Kidney (tissue), 14 donors: ENCODE results near the gene AGBL4. TPM values are rescaled to one million over a fixed set of nuclear protein-coding genes. Genes with fewer than 3 reads are reported as not detected.

ENCODE experiments used
- DNase-seq, 5 donors: peaks; one replicate each; pipeline ENCODE4 v3.0.0-alpha.2; 2013 to 2020
- FAIRE-seq: peaks from 2 replicates; lab custom pipeline; 2012; peaks lifted over from hg19 to GRCh38; lab: Jason Lieb, UNC
- H3K27ac ChIP-seq, 2 donors: one replicate each; pipeline ENCODE4 v1.7.0; 2013; ENCODE audit warnings: low read depth in 2 of 2, low read length in 2 of 2, inconsistent platforms in 1 of 2
- H3K27me3 ChIP-seq: one replicate; pipeline ENCODE4 v1.7.1; 2013; ENCODE audit warnings: low read length, inconsistent platforms; ENCODE audit not compliant: control insufficient read depth, insufficient read depth
- H3K36me3 ChIP-seq, 3 donors: one replicate each; pipeline versions ENCODE4 v1.7.0 to v1.7.1; 2013; ENCODE audit warnings: low read length in 3 of 3, control low read depth in 1 of 3, inconsistent platforms in 1 of 3; ENCODE audit not compliant: insufficient read depth in 3 of 3, control insufficient read depth in 2 of 3
- H3K4me1 ChIP-seq, 3 donors: one replicate each; pipeline versions ENCODE4 v1.7.0 to v1.7.1; 2013; ENCODE audit warnings: low read length in 3 of 3, inconsistent platforms in 1 of 3, low read depth in 1 of 3; ENCODE audit not compliant: control insufficient read depth in 2 of 3, insufficient read depth in 2 of 3
- H3K4me3 ChIP-seq, 3 donors: one replicate each; pipeline versions ENCODE4 v1.7.0 to v1.8.1; 2013; ENCODE audit warnings: low read length in 3 of 3, control low read depth in 1 of 3, inconsistent platforms in 1 of 3
- H3K9ac ChIP-seq, 3 donors: one replicate each; pipeline versions ENCODE4 v1.7.0 to v1.7.1; 2013; ENCODE audit warnings: low read length in 3 of 3, control low read depth in 1 of 3, inconsistent platforms in 1 of 3
- H3K9me3 ChIP-seq, 3 donors: one replicate each; pipeline versions ENCODE4 v1.7.0 to v1.7.1; 2013; ENCODE audit warnings: low read length in 3 of 3, control low read depth in 1 of 3, inconsistent platforms in 1 of 3; ENCODE audit not compliant: control insufficient read depth in 2 of 3, insufficient read depth in 1 of 3
- intact Hi-C: fragments of 100-400 bp; cut with DNase I; formaldehyde crosslinking; loops from one replicate; pipeline ENCODE4 v1.11.1; 2022
- polyA plus RNA-seq: library from polyadenylated mRNA; stranded (reverse); fragments of 350-450 nt; fragmentation: Illumina TruSeq; extraction: RNeasy Lipid Tissue Mini Kit (QIAGEN cat#74804); gene quantifications from one replicate; pipeline ENCODE4 v1.2.3, GENCODE V29; 2014; ENCODE audit warnings: low read depth, low replicate concordance; ENCODE audit not compliant: insufficient read depth
- total RNA-seq: library from RNA; stranded (reverse); fragmentation: NEBNext Ultra II Directional; extraction: Animal tissue kit (Norgen Biotek cat#: 25700); gene quantifications from one replicate; pipeline ENCODE4 v1.2.1, GENCODE V29; 2021
- TF ChIP-seq, protein P1 (sequence below): IDR thresholded peaks from 3 replicates; pipeline ENCODE4 v1.5.1; 2012; ENCODE audit warnings: mild to moderate bottlenecking, moderate library complexity, borderline replicate concordance; ENCODE audit not compliant: insufficient read depth; ENCODE audit errors: extremely low read depth
- donor health status: control.
- donor health status: control.
- donor health status: control.
- donor health status: control.
- donor health status: control.
- donor health status: DM: yes; HTN: yes; CAD: no.
- donor health status: Normal renal cell carcinoma (clear cell type).

Gene AGBL4
- total and polyA plus RNA-seq, 2 donors from 2014 or later = 1.5 to 2.7 TPM

GRCh38 chr1:49356594-49356993, 667.2 kb downstream of the AGBL4 start:
- no peak overlapping the region for H3K27ac ChIP-seq
- H3K4me3 ChIP-seq = no peak overlapping the region
- no peaks in the 10 kb centered on the region for H3K4me1 ChIP-seq
- DNase-seq (peak in 2 of 5 donors; percentile 2 to 7), FAIRE-seq (no peak)
- no peaks in the 10 kb centered on the region for H3K27me3 ChIP-seq
- H3K9ac ChIP-seq = no peak overlapping the region
- H3K36me3 ChIP-seq = no peaks in the 10 kb centered on the region
- TF ChIP-seq, protein P1, sequence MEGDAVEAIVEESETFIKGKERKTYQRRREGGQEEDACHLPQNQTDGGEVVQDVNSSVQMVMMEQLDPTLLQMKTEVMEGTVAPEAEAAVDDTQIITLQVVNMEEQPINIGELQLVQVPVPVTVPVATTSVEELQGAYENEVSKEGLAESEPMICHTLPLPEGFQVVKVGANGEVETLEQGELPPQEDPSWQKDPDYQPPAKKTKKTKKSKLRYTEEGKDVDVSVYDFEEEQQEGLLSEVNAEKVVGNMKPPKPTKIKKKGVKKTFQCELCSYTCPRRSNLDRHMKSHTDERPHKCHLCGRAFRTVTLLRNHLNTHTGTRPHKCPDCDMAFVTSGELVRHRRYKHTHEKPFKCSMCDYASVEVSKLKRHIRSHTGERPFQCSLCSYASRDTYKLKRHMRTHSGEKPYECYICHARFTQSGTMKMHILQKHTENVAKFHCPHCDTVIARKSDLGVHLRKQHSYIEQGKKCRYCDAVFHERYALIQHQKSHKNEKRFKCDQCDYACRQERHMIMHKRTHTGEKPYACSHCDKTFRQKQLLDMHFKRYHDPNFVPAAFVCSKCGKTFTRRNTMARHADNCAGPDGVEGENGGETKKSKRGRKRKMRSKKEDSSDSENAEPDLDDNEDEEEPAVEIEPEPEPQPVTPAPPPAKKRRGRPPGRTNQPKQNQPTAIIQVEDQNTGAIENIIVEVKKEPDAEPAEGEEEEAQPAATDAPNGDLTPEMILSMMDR = no peak
- intact Hi-C loops = no loop called here
- no peaks in the 10 kb centered on the region for H3K9me3 ChIP-seq

DNA sequence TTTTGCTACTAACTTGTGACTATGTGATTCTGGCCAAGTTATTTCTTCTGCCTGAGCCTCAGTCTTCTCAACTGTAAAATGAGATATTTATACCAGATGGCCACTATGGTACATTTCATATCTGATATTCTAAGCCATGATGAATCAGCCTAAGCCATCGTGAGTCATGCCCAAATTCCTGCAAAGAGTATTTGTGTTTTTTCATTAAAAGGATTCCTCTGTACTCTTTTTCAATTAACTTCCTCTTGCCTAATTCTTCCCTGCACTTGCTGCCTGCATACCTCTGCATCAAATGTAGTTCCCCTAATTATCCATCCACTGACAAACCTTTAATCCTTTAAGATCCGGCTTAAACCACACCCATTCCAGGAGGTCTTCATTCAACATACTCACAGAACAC, 672.0 kb downstream of the AGBL4 start:
- TF ChIP-seq, protein P1 = no peak
- FAIRE-seq = no peak
- H3K27ac ChIP-seq = no peak overlapping the region

GRCh38 chr1:49346767-49347349, 676.9 kb downstream of the AGBL4 start:
- Histone ChIP-seq H3K9ac (no peak overlapping the region), H3K9me3 (no peaks in the 10 kb centered on the region), H3K27ac (no peak overlapping the region), H3K4me1 (no peaks in the 10 kb centered on the region), H3K36me3 (no peaks in the 10 kb centered on the region), H3K4me3 (no peak overlapping the region), H3K27me3 (no peaks in the 10 kb centered on the region)
- FAIRE-seq = no peak
- TF ChIP-seq, protein P1 = no peak
- no peak for DNase-seq
- intact Hi-C loops = no loop called here

More for the DNA sequence above, 672.0 kb downstream of the AGBL4 start:
- Histone ChIP-seq H3K27me3 (no peaks in the 10 kb centered on the region), H3K4me1 (no peaks in the 10 kb centered on the region), H3K9ac (no peak overlapping the region), H3K9me3 (no peaks in the 10 kb centered on the region), H3K36me3 (no peaks in the 10 kb centered on the region), H3K4me3 (no peak overlapping the region)
- intact Hi-C loops = no loop called here
- no peak for DNase-seq

GRCh38 chr1:49340576-49340975, 683.2 kb downstream of the AGBL4 start:
- H3K27ac ChIP-seq = no peak overlapping the region
- TF ChIP-seq, protein P1 = no peak
- H3K4me3 ChIP-seq = no peak overlapping the region
- no peaks in the 10 kb centered on the region for H3K27me3 ChIP-seq
- H3K9me3 ChIP-seq = no peaks in the 10 kb centered on the region
- no peak overlapping the region for H3K9ac ChIP-seq
- H3K4me1 ChIP-seq = no peaks in the 10 kb centered on the region
- FAIRE-seq (no peak), DNase-seq (no peak)
- intact Hi-C loops = no loop called here
- H3K36me3 ChIP-seq = no peaks in the 10 kb centered on the region
